GM18909 (cell line): Measurements from ENCODE around the gene ARHGAP15.
"Not testable (repeated sequence)": the region's sequence is repeated elsewhere in the genome, so short reads cannot be mapped to it uniquely, and the experiment has no call there.

Source experiments
- ATAC-seq: cut with Tn5 transposase; IDR thresholded peaks from one replicate; pipeline ENCODE4 v1.9.1; 2021; ENCODE audit warnings: mild to moderate bottlenecking; ENCODE audit not compliant: unreplicated experiment, poor library complexity

Gene ARHGAP15

DNA sequence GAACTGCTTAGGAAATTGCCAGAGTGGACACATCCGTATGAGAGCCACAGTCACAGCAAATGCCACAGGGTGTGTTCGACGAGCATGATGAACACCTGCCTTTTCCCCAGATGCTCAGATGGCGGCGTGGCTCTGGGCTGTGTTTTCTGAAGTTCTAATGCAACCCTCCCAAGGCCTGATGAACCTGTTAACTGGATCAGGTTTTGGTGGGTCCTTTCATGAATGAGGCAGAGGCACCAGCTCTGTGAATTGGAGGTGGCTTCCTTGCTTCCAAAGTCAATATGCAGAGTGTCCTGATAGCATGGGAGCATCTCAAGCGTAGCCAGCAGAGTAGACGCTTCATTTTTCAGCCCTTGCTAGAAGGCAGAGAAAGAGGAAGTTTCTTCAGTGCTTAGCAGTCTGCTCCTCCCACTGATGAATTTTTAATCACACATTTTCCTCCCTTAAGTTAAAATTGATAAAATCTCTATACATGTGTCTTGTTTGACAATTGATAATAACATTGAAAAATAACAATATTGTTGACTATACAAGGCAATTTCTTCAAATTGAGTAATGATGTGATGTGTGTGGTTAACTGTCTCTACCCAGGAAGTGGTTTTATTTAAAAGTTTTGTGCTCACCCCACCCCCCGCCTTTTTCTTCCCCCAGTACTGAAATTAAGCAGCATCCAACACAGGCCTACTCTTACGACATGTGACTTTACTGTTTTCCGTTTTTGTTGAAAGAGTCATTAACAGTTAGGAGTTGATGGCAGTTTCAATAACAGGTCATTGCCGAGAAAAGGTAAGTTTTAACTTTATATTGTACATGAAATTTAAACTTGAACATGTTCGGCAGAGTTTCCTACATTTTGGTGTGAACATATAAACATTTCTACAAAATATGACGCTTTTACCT, at the start of gene ARHGAP15:
Gene ARHGAP15, plus strand, starts transcription at position 739 of the 900 bp plus-strand sequence.
- ATAC-seq, result peak; percentile 93

DNA sequence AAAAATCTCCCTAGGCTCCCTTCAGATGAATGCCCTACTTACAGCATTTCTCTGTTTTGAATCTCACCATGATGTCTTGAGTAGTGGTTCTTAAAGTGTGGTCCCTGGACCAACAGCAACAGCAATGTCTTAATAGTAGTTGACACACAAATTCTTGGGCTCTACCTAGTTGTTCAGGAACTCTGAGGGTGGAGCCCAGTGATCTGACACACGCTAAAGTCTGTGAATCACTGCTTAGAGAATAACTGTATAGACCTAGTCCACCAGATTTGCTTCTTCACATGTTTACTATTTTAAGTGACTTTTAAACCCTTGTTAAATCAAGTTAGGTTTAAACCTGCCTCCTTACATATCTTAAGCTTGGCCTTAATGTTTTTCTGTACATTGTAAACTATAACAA, 47.6 kb upstream of the ARHGAP15 start:
- ATAC-seq, result no peak

DNA sequence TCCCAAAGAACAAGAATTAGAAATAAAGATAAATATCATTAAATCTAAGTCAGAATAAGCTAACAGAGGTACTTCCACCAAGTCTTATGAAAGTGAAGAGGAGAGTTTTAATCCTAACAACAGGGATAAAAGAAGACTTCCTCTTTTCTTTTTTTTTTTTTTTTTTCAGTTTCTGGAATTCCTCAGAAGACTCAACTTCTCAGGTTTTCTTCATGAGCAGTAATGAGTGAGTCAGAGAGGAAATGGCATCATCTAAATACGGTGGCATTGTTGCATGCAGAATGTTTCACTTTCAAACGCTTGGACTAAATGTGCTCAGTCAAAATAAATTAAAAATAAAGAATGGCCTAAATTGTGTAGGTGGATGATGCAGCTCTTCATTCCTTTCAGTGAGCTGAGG, 45.6 kb upstream of the ARHGAP15 start:
- no peak for ATAC-seq

DNA sequence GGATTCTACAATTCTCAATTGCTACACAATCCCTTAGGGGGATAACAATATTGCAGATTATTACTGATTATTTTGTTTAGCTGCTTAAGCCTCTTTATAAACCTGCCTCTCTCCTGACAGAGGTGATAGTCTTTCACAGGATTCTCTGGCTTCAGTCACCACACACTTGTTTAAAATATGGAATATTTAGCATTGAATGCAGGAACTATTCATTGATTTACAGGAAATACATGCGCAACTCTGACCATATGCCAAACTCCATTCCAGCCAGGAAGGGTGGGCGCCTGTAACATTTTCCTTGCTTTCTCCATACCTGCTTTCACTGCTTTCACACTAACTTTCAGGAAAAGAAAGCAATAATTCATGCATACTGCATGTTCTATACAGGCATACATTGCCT, 44.8 kb upstream of the ARHGAP15 start:
- ATAC-seq, result no peak

DNA sequence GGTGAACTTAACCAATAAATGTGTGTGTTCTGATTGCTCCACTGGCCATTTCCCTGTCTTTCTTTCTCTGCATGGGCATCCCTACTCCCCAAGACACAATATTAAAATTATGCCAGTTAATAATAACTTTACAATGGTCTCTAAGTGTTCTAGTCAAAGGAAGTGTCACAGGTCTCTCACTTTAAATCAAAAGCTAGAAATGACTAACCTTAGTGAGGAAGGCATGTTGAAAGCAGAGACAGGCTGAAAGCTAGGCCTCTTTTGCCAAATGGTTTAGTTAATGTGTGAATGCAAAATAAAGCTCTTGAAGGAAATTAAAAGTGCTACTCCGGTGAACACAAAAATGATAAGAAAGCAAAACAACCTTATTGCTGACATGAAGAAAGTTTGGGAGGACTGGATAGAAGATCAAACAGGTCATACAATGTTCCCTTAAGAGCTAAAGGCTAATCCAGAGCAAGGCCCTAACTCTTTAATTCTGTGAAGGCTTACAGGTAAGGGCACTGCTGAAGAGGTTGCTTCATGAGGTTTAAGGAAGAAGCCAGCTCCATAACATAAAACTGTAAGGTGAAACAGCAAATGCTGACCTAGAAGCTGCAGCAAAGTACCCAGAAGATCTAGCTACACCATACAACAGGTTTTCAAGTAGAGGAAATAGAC, 44.0 kb upstream of the ARHGAP15 start:
- ATAC-seq, result peak; percentile 77

DNA sequence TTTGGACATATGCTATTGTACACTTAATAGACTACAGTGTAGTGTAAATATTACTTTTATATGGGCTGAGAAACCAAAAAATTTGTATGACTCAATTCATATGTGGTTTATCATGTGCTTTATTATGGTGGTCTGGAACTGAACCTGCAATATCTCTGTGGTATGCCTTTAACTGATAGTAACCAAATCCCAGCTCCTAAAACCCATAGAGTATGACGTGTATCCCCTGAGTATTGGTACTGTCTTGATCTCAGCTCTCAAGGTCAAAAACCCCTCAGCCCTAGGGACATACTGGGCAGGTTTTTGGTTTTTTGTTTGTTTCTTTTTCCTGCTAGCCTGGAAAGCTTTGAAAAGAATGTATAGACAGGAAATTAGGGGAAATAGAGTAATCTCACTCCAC, 42.2 kb upstream of the ARHGAP15 start:
- ATAC-seq, result no peak

DNA sequence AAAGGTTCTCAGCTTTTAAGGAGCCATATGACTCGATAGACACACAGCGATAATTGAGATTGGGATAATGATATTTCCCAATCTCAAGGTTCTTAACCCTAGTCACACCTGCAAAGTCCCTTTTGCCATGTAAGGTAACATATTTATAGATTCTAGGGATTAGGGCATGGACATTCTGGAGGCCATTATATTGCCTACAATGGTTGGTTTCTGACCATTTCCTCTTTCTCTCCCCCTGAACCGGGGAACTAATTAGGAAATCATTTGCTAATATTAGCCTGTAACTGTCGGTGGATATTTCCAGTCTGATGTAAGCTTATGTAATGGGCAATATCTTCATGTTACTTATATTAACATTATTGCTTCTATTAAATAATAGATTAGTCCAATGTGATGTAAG, 40.8 kb upstream of the ARHGAP15 start:
- no peak for ATAC-seq

DNA sequence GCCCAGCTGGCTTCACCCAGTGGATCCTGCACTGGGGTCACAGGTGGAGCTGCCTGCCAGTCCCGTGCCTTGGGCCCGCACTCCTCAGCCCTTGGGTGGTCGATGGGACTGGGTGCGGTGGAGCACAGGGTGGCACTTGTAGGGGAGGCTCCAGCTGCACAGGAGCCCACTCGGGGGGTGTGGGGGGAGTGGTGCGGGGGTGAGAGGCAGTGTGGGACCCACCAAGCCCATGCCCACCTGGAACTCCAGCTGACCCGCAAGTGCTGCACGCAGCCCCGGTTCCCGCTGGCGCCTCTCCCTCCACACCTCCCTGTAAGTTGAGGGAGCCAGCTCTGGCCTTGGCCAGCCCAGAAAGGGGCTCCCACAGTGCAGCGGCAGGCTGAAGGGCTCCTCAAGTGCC, 39.7 kb upstream of the ARHGAP15 start:
- ATAC-seq, result not testable (repeated sequence)

DNA sequence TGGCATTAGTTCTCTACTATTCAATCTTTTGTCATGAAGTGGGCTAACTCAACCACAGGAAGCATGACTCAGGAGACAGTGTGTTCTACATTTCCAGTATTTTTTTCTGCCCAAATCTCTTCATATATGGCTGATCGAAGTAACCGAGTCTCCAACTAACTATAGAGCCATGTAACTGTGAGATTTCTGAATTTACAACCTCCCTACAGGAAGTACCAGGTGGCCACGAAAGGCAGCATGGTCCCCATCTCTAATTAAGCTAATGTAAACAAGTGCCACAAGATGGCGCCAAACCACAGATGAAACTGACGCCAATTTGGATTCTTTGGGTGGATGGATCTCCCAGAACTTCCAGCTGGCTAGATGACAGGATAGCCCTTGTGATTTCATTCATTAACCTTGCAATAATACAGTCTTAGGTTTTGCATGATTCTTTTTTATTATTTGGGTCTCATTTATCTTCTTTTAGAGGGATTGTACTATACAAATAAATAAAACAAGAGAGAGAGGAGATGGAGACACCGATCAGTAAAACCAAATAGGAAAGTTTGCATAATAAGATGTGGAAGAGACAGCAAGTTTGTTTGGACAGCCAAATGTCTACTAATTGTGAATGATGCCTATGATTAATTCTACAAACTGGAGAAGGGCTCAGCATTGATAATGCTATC, 18.3 kb upstream of the ARHGAP15 start:
- peak; percentile 92 for ATAC-seq

DNA sequence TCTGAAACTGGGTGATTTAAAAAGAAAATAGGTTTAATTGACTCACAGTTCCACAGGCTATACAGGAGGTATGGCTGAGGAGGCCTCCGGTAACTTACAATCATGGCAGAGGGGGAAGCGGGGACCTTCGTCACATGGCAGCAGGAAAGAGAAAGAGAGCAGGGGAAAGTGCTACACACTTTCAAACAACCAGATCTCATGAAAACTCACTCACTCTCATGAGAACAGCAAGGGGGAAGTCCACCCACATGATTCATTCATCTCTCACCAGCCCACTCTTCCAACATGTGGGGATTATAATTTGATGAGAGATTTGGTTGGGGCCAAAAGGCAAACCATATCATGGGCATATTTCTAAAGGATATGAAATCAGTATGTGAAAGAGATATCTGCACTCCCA, 12.0 kb upstream of the ARHGAP15 start:
- ATAC-seq, result no peak

DNA sequence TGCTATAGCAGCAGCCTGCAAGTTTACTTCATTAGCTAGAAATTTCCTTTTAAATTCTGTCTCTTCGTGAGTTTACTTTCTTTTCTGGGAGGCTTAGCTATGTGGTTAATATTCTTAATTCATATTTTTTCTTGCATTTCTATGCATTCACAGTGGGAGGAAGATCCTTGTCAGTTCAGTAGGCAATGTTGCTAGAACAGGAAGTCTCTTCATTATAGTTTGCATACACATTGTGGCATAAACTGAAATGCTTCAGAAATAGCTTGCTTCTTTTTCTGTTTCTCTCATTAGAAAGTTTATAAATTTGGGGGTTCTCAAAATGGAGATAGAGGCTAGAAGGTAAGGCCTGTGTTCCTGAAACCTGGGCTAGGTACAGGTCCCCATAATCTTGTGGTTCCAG, 8.1 kb upstream of the ARHGAP15 start:
- peak; percentile 63 for ATAC-seq

DNA sequence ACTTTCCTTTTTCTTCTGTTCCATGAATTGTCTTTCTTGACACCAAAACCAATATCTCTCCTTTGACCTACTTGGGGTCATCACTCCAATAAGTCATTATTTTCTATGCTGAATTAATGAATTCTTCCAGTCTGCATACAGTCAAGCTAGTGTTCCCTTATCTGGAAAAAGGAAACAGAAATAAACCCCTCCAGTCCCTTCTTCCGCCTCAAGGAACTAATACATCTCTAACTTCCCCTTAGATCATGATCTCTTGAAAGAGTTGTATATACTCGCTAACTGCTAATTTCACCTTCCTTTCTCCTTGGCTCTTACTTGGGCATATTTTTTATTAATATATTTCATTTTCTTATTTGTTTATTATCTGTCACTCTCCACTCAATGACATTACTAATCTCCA, 7.3 kb upstream of the ARHGAP15 start:
- ATAC-seq, result no peak

DNA sequence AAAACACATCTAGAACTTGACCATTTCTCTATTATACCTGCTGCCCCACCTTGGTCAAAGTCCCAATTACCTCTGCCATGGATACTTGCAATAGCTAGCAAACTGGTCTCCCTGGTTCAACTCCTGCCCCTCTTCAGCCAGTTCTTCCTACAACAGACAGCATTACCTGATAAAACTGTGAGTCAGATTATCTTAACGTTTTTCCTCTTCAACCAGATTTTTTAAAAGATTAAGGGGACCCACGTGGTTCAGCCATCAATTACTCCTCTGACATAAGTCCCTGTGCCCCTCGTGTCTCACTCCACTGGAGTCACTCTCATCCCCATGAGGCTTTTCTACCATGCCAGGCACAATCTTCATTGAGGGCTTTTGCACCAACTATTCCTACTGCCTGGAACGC, 5.3 kb upstream of the ARHGAP15 start:
- ATAC-seq, result no peak

DNA sequence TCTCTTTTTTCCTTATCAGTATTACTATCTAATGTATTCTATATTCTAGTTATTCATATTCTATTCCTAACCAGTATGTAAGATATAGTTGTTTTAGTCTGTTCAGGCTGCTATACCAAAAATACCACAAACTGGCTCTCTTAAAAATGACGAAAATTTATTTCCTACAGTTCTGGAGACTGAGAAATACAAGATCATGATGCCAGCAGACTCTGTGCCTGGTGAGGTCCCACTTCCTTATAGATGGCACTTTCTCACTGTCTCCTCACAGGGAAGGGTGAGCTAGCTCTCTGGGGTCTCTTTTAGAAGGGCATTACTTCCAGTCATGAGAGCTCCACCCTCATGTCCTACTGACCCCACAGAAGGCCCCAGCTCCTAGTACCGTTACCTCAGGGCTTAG, 4.8 kb upstream of the ARHGAP15 start:
- ATAC-seq, result no peak

DNA sequence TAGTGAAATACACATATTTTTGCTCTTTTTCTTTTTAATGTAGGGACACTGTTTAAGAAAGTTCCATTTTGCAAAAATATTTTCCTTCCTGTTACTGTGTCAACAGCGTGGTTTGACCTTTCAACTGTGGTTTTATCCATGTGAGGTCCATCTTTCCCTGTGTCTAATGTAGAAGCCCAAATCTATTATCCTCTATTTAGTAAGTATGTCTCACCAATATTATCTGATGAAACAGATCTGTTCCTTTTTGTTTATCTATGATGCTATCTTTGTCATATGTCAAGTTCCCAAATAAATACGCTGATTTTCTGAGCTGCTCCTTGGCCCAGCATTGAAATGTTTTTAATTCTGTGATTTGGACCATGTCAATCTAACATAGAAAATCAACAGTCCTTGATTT, 3.5 kb upstream of the ARHGAP15 start:
- no peak for ATAC-seq

DNA sequence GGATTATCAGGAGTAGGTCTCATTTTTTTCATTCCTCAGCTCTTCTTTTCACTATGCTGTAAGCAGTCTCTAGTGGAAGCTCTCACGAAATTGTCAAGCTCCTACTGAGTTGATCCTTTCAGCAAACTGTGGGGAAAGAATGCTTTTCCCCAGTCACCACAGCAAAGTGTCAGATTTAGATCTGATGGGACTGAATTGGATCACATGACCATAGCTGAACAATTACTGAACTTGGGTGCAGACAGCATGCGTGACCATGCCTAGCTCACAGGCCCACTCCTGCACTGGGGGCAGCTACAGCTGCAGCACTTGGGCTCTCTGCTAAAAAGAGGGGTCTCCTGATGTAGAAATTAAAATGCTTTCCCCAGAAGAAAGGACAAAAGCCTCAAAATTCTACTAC, 3.1 kb downstream of the ARHGAP15 start:
- no peak for ATAC-seq

DNA sequence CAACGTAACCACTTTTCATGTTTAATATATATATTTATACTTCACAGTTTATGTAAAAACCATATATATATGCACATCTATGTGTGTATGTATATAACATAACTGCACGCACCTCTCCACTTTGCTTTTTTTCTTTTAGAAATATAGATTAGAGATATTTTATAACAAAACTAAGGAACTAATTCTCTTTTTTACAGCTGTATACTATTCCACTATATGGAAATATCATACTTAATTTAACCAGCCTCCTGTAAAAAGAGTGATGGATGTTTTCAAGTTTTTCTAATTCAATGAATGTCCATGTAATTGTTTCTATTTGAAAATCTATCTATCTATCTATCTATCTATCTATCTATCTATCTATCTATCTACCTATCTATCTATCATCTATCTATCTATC, 4.6 kb downstream of the ARHGAP15 start:
- ATAC-seq, result no peak

DNA sequence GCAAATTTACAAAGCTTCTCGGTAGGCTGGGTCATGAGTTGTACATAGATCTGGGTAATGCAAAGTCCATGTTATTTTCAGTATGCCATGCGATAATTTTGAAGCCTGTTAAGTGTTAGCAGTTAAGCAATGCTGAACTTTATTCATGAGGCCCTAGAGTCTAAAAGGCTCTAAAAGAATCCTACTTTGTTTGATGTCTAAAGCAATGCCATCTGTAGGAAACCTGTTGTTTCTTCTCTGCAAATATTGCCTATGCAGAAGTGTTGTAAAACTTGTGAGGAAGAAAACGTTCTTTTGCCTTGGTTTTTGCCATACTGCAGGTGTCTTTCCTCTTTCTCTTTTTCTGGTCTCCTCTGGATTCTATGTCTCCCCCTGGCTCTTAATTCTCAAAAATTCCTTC, 9.1 kb downstream of the ARHGAP15 start:
- no peak for ATAC-seq

DNA sequence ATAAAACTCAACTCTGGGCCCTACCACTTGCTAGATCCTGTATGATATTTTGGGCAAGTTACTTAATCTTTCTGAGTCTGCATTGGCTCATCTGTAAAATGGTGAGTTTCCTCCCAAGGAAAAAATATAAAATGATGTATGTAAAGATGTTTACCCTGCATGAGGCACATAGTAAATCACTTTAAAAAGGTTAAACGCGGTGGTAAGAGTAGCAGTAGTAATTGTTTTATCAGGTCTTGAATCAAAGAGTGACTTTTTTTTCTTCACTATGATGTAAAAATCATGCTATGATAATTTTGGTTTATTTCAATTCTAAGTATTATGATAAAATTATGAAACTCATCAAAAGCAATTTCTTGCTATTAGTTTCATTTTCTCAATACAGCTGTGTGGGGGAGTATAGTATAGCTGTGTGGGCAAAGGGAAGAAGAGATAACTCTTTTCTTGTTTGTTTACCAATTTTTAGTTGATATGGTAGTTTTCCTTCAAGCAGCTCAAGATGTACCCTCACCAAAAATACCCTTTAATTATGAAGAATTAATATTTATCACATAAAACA, 10.7 kb downstream of the ARHGAP15 start:
- no peak for ATAC-seq

DNA sequence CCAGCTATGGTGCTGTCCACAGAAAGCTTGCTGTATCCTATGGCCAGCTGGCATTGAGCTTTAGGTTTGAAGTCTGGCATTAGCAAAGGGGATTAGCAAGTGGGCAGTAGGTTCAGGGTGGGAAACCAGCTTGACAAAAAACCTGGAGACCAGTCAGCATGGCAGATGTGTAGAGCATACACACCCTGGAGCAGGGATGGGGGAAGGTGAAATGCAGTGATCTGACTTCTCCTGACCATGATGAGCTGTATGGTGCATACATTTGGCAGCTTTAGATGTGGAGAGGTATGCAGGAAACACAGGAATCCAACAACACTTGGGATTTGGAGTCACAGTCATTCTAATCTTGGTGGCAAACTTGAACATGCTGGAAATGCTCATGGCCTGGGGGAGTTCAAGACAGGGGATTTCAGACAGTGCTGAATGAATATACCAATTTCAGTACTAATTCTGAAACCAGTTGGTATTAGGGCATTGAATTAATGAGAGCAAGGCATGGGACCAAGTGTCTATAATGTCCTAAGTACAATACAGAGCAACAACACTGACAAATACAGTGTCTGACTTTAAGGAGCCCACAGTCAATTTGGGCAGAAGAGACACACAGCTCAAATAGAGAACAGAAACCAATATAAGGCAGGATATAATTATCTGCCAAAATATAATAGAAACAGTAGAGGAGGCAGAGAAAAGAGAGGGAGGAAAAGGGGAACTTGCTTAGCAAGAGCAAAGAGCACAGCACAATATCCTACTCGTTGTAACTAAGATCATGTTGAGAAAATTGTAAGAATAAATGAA, 11.8 kb downstream of the ARHGAP15 start:
- peak; percentile 85 for ATAC-seq
